Keratinocyte (primary cell): ENCODE measurements around the gene JOSD1. TPM values are rescaled to one million over a fixed set of nuclear protein-coding genes. Genes with fewer than 3 reads are reported as not detected.

Experiments used
- DNase-seq: peaks from one replicate; pipeline ENCODE4 v3.0.0-alpha.2; 2011; ENCODE audit warnings: low read depth, missing footprints, low spot score
- FAIRE-seq: peaks from 2 replicates; lab custom pipeline; 2011; peaks lifted over from hg19 to GRCh38; lab: Jason Lieb, UNC
- H2AFZ ChIP-seq: 2 replicates; pipeline ENCODE4 v1.6.0; 2012; ENCODE audit warnings: low read length, control low read depth, inconsistent platforms; ENCODE audit not compliant: control insufficient read depth
- H3K27ac ChIP-seq: 2 replicates; pipeline ENCODE4 v1.5.1; 2011; ENCODE audit warnings: low read length; ENCODE audit not compliant: control insufficient read depth, insufficient read depth
- H3K27me3 ChIP-seq: 3 replicates; pipeline ENCODE4 v1.6.0; 2011; ENCODE audit warnings: low read length; ENCODE audit not compliant: control insufficient read depth, insufficient read depth; ENCODE audit errors: extremely low read depth
- H3K36me3 ChIP-seq, 2 experiments: 2 replicates in 1 of 2; 3 replicates in 1 of 2; pipeline ENCODE4 v1.5.1; 2011; ENCODE audit warnings: low read length in 2 of 2, mild to moderate bottlenecking in 1 of 2; ENCODE audit not compliant: control insufficient read depth in 2 of 2, insufficient read depth in 2 of 2; ENCODE audit errors: extremely low read depth in 1 of 2
- H3K4me1 ChIP-seq: 3 replicates; pipeline ENCODE4 v1.5.1; 2011; ENCODE audit warnings: low read length; ENCODE audit not compliant: control insufficient read depth, insufficient read depth; ENCODE audit errors: extremely low read depth
- H3K4me2 ChIP-seq: 3 replicates; pipeline ENCODE4 v1.6.0; 2011; ENCODE audit warnings: low read depth, low read length; ENCODE audit not compliant: control insufficient read depth, insufficient read depth; ENCODE audit errors: extremely low read depth
- H3K4me3 ChIP-seq, 3 experiments: fragments of 200-600 bp in 1 of 3; sonication (generic) in 1 of 3; 2 replicates in 2 of 3; 3 replicates in 1 of 3; pipeline ENCODE4 v1.5.1; 2011 to 2016; ENCODE audit warnings: low read length in 3 of 3, mild to moderate bottlenecking in 3 of 3, control low read depth in 2 of 3, inconsistent platforms in 1 of 3, low read depth in 1 of 3, mixed read lengths in 1 of 3, mixed run types in 1 of 3, moderate library complexity in 1 of 3; ENCODE audit not compliant: control insufficient read depth in 2 of 3, insufficient read depth in 2 of 3; ENCODE audit errors: extremely low read depth in 1 of 3
- H3K79me2 ChIP-seq: 2 replicates; pipeline ENCODE4 v1.6.0; 2012; ENCODE audit warnings: low read length; ENCODE audit not compliant: control insufficient read depth, insufficient read depth
- H3K9ac ChIP-seq: 3 replicates; pipeline ENCODE4 v1.6.0; 2011; ENCODE audit warnings: low read length; ENCODE audit not compliant: control insufficient read depth, insufficient read depth; ENCODE audit errors: extremely low read depth
- H3K9me1 ChIP-seq: 3 replicates; pipeline ENCODE4 v1.6.0; 2011; ENCODE audit warnings: low read length; ENCODE audit not compliant: control insufficient read depth, insufficient read depth; ENCODE audit errors: extremely low read depth
- H3K9me3 ChIP-seq: 2 replicates; pipeline ENCODE4 v1.5.1; 2012; ENCODE audit warnings: low read depth, low read length; ENCODE audit not compliant: control insufficient read depth
- H4K20me1 ChIP-seq: 3 replicates; pipeline ENCODE4 v1.6.0; 2011; ENCODE audit warnings: low read length; ENCODE audit not compliant: control insufficient read depth, insufficient read depth; ENCODE audit errors: extremely low read depth
- CTCF ChIP-seq, 3 experiments: IDR thresholded peaks in 1 of 3; conservative IDR thresholded peaks in 1 of 3; optimal IDR thresholded peaks in 1 of 3; 2 replicates in 2 of 3; 3 replicates in 1 of 3; pipeline versions ENCODE3 to v1.5.1; 2011; ENCODE audit warnings: low read length in 3 of 3, mild to moderate bottlenecking in 3 of 3, moderate library complexity in 2 of 3, control low read depth in 1 of 3, inconsistent platforms in 1 of 3; ENCODE audit not compliant: insufficient read depth in 2 of 3; ENCODE audit errors: extremely low read depth in 1 of 3
- EZH2 ChIP-seq: IDR thresholded peaks from one replicate; pipeline ENCODE4 v1.6.1; 2012; ENCODE audit warnings: inconsistent platforms, mild to moderate bottlenecking, low read length, moderate library complexity
- dilution Hi-C: fragments of 300-500 bp; cut with MboI; formaldehyde crosslinking; loops from one replicate; pipeline ENCODE4 v1.7.0; 2020; ENCODE audit warnings: low sequenced_read_pairs; ENCODE audit not compliant: extremely low pct_ligation_motif_present
- polyA plus RNA-seq, 5 experiments: library from polyadenylated mRNA; depleted of rRNA in 3 of 5; stranded (reverse) in 3 of 5; stranded (forward) in 1 of 5; unstranded in 1 of 5; fragments of >200 nt; gene quantifications; 1 replicate in 1 of 5; 2 replicates in 3 of 5; 3 replicates in 1 of 5; pipeline versions ENCODE4 v1.2.1 to v1.2.3, GENCODE V29; 2011 to 2012; ENCODE audit warnings: missing spikeins in 2 of 5, low read depth in 1 of 5, low replicate concordance in 1 of 5

Gene JOSD1
- polyA plus RNA-seq, 1 donor (not counting 4 experiments of a cell fraction or from before 2014, with no cell fraction given), result 32.6 TPM

- dilution Hi-C loops, result no loop called here
- Histone ChIP-seq H3K9me3 (no peaks in the 10 kb centered on the region), H3K36me3 (peaks cover 29 to 38% of the 10 kb centered on the region in 2 experiments), H3K27ac (no peak overlapping the region), H3K4me1 (peaks cover 11% of the 10 kb centered on the region), H3K79me2 (peaks cover 12% of the 10 kb centered on the region), H4K20me1 (no peaks in the 10 kb centered on the region), H3K27me3 (no peaks in the 10 kb centered on the region), H3K4me2 (no peak overlapping the region), H3K9me1 (peaks cover under 1% of the 10 kb centered on the region), H3K9ac (no peak overlapping the region), H2AFZ (no peak overlapping the region), H3K4me3 (no peak overlapping the region)
- no peak for DNase-seq
- TF ChIP-seq CTCF (optimal IDR thresholded peaks at IDR 0.05 in 1 of 3, IDR thresholded peaks at IDR 0.05 in 1 of 3, conservative IDR thresholded peaks at IDR 0.05 in 1 of 3; ENCODE audit: extremely low read depth in 1 of 3, insufficient read depth in 2 of 3, low read length in 3 of 3), result no peak
- TF ChIP-seq EZH2, result no peak
- FAIRE-seq, result no peak
Observed at GRCh38 chr22:38720350-38720749, 19.6 kb upstream of the JOSD1 start.

GRCh38 chr22:38719196-38719595 lies 18.5 kb upstream of the JOSD1 start:
- Histone ChIP-seq H4K20me1 (peaks cover 8% of the 10 kb centered on the region), H3K36me3 (peaks cover 26 to 32% of the 10 kb centered on the region in 2 experiments), H3K27me3 (no peaks in the 10 kb centered on the region), H3K27ac (no peak overlapping the region), H3K9me1 (peaks cover 4% of the 10 kb centered on the region), H3K9ac (no peak overlapping the region), H2AFZ (no peak overlapping the region), H3K9me3 (no peaks in the 10 kb centered on the region), H3K79me2 (peaks cover 22% of the 10 kb centered on the region), H3K4me2 (no peak overlapping the region), H3K4me3 (no peak overlapping the region), H3K4me1 (peaks cover 11% of the 10 kb centered on the region)
- FAIRE-seq (no peak), DNase-seq (no peak)
- TF ChIP-seq EZH2 (no peak), CTCF (optimal IDR thresholded peaks at IDR 0.05 in 1 of 3, IDR thresholded peaks at IDR 0.05 in 1 of 3, conservative IDR thresholded peaks at IDR 0.05 in 1 of 3; ENCODE audit: extremely low read depth in 1 of 3, insufficient read depth in 2 of 3, low read length in 3 of 3) (no peak)
- dilution Hi-C loops, result no loop called here
